ENCODE results near the gene NIP7.

DNA sequence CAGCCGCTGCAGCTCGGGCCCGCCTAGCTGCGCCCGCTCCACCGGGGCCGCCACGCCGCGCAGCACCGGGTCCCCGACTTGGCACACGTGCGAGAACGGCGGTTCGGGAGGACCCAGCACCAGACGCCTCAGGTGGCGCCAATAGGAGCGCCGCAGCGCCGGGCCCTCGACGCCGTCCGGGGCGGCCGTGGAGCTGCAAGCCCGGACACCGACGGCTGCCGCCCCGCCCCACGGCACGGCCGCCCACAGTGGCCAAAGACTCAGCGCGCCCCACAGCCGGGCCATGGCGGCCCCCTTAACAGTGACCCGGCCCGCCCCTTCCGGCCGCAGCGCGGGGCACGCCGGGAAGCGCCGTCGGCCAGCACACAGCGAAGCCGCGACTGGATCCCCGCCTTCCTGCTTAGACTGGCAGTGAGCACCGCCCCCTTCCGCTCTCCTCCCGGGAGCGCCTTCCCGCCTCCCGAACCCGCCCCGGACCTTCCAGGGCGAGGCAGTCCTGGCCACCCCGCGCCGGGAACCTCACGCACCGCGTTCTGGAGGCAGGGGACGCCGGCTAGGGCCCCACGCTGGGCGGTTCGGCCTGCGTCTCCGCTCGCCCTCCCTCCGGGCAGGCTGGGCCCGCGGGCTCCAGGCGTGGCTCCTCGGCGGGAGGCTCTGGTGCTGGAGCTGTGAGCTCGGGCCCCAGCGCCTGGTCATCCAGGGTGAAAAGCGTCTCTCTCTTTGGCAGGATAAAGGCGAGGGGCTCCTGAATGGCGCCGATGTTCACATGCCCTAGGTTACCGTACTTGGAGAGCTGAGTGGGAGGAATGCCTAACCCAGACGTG, 9.1 kb upstream of the NIP7 start, which contains the start of gene PDF:
- TF ChIP-seq TAF1 (IDR thresholded peaks at IDR 0.05; ENCODE audit: borderline replicate concordance, insufficient read depth, low read length) (peak; percentile 31; the same call in 1 of the 2 replicates), POLR2AphosphoS5 (IDR thresholded peaks at IDR 0.05; ENCODE audit: low read depth, low read length) (peak; percentile 88), SIN3A (IDR thresholded peaks at IDR 0.05; ENCODE audit: borderline replicate concordance, insufficient read depth, low read length) (0 out of 2 replicates have a peak, but pooled peaks have one; percentile 6), FOXP2 (optimal IDR thresholded peaks at IDR 0.05; ENCODE audit: borderline replicate concordance, extremely low read depth, extremely low read length, insufficient read depth) (peak; percentile 51)
- TF ChIP-seq, protein P1, sequence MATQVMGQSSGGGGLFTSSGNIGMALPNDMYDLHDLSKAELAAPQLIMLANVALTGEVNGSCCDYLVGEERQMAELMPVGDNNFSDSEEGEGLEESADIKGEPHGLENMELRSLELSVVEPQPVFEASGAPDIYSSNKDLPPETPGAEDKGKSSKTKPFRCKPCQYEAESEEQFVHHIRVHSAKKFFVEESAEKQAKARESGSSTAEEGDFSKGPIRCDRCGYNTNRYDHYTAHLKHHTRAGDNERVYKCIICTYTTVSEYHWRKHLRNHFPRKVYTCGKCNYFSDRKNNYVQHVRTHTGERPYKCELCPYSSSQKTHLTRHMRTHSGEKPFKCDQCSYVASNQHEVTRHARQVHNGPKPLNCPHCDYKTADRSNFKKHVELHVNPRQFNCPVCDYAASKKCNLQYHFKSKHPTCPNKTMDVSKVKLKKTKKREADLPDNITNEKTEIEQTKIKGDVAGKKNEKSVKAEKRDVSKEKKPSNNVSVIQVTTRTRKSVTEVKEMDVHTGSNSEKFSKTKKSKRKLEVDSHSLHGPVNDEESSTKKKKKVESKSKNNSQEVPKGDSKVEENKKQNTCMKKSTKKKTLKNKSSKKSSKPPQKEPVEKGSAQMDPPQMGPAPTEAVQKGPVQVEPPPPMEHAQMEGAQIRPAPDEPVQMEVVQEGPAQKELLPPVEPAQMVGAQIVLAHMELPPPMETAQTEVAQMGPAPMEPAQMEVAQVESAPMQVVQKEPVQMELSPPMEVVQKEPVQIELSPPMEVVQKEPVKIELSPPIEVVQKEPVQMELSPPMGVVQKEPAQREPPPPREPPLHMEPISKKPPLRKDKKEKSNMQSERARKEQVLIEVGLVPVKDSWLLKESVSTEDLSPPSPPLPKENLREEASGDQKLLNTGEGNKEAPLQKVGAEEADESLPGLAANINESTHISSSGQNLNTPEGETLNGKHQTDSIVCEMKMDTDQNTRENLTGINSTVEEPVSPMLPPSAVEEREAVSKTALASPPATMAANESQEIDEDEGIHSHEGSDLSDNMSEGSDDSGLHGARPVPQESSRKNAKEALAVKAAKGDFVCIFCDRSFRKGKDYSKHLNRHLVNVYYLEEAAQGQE (IDR thresholded peaks at IDR 0.05; ENCODE audit: insufficient read depth in 1 of 2, low read depth in 2 of 2, low read length in 2 of 2): no peak

Measured in PFSK-1 (cell line).